Skin epidermis (tissue), 12 donors: ENCODE data around the gene TOR1B.
"Not testable (repeated sequence)": the region's sequence is repeated elsewhere in the genome, so short reads cannot be mapped to it uniquely, and the experiment has no call there.

ENCODE experiments used
- H3K27ac ChIP-seq, 21 experiments: fragments of 200-600 bp; sonication (generic) in 11 of 21; one replicate each; pipeline ENCODE4 v1.5.0; 2020; ENCODE audit warnings: mild to moderate bottlenecking in 3 of 21, inconsistent platforms in 2 of 21, moderate library complexity in 2 of 21
- H3K4me3 ChIP-seq, 7 experiments: fragments of 200-600 bp; sonication (generic) in 2 of 7; one replicate each; pipeline ENCODE4 v1.5.0; 2020; ENCODE audit warnings: inconsistent platforms in 2 of 7, mild to moderate bottlenecking in 2 of 7, moderate library complexity in 1 of 7

The TOR1B gene

GRCh38 chr9:129774791-129775447, 28.1 kb upstream of the TOR1B start:
- H3K4me3 ChIP-seq, result no peak overlapping the region
- peak overlapping the region in 2 of 21 experiments; percentile 0 to 45 for H3K27ac ChIP-seq

DNA sequence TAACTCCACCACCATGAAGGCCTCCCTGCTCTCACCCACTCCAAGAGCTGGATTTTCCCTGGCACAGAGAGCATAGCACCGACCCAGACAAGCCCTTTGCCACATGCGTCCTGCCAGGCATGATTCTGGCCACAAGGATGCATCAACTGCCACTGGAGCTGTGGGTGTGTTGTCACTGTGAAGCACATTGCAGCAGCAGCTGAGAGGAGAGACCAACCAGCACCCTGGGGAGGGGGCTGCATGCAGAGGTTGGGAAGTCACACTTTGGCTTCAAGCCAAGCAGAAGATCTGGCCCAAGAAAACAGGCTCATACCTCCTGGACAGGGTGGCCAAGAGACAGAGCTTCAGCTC, 27.6 kb upstream of the TOR1B start:
- no peak overlapping the region for H3K4me3 ChIP-seq
- peak overlapping the region in 2 of 21 experiments; percentile 0 to 45 for H3K27ac ChIP-seq

DNA sequence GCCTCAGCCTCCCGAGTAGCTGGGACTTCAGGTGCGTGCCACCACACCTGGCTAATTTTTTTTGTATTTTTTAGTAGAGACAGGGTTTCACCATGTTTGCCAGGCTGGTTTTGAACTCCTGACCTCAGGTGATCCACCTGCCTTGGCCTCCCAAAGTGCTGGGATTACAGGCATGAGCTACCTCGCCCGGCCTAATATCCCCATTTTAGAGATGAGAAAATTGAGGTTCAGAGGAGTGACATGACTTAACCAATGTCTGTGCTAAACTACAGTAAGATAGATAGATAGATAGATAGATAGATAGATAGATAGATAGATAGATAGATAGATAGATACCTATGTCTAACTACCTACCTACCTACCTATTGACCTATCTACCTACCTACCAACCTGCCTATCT, 26.9 kb upstream of the TOR1B start:
- peak overlapping the region in 5 of 21 experiments; percentile 42 to 84 (median 75) for H3K27ac ChIP-seq
- not testable (repeated sequence) for H3K4me3 ChIP-seq

DNA sequence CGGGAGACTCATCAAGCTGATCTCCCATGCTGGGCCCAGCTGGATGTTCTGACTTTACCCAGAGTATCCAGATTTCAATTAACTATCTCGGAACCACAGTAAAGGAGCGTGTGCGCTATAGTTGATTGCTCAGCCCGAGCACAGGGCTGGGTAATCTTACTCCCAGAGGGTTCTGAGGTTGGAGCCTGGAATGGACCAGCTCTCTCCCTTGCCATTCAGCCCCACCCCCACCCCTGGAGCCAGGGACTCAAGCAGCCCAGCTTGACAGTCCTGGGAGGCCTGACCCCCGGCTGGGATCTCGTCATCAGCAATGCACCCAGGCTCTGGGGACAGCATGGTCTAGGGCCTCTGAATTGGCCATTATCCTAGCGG, 26.4 kb upstream of the TOR1B start:
- Histone ChIP-seq H3K27ac (peak overlapping the region in 16 of 21 experiments; percentile 10 to 84 (median 51)), H3K4me3 (no peak overlapping the region)

GRCh38 chr9:129776938-129777768, 25.8 kb upstream of the TOR1B start:
- H3K4me3 ChIP-seq, result no peak overlapping the region
- H3K27ac ChIP-seq, result peak overlapping the region in 18 of 21 experiments; percentile 10 to 84 (median 52)

DNA sequence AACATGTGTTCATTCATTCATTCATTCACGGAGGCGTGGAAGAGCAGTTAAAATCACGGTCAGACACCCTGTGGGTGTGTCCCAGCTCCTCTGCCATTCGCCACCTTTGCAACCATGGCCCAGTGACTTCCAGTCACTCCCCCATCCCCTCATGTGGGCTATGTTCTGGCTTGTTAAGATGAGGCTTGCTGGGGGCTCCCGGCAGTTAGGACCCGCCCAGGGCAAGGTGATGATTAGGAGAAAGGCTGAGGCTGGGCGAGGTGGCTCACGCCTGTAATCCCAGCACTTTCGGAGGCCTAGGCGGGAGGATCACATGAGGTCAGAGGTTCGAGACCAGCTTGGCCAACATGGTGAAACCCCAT, 25.2 kb upstream of the TOR1B start:
- H3K4me3 ChIP-seq, result no peak overlapping the region
- H3K27ac ChIP-seq, result peak overlapping the region in 12 of 21 experiments; percentile 3 to 84 (median 48)

DNA sequence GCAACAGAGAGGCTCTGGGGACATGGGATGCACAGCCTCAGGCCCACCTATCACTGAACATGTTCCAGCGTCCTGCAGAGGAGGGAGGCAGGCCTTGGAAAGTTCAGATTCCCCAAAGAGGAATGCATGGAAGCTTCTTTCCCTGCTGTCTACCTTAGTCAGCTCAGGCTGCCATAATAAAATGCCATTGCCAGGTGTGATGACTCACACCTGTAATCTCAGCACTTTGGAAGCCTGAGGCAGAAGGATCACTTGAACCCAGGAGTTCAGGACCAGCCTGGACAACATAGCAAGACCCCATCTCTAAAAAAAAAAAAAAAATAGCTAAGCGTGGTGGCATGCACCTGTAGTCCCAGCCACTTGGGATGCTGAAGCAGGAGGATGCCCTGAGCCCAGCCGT, 24.5 kb upstream of the TOR1B start:
- no peak overlapping the region for H3K4me3 ChIP-seq
- peak overlapping the region in 1 of 21 experiments; percentile 71 for H3K27ac ChIP-seq

DNA sequence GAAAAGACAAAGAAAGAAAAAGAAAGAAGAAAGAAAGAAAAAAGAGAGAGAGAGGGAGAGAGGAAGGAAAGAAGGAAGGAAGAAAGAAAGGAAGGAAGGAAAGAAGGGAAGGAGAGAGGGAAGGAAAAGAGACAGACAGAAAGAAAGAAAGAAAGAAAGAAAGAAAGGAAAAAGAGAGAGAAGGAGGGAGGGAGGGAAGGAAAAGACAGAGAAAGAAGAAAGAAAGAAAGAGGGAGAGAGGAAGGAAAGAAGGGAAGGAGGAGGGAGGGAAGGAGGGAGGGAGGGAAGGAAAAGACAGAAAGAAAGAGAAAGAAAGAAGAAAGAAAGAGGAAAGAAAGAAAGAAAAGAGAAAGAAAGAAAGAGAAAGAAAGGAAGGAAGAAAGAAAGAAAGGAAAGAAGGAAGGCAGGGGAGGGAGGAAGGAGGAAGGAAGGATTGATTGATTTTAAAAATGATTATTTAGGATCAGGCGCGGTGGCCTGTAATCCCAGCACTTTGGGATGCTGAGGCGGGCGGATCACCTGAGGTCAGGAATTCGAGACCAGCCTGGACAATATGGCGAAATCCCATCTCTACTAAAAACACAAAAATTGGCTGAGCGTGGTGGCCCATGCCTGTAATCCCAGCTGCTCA, 23.3 kb upstream of the TOR1B start:
- no peak overlapping the region for H3K4me3 ChIP-seq

DNA sequence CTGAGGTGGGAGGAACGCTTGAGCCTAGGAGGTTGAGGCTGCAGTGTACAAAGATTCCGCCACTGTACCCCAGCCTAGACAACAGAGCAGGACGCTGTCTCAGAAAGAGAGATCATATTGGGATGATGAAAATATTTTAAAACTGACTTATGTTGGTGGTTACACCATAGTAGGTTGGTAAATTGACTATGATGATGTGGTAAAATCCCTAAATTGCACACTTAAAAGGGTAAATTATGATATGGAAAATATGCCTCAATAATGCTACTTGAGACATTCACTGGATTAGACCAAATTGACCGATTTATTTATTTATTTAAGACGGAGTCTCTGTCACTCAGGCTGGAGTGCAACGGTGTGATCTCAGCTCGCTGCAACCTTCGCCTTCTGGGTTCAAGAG, 21.9 kb upstream of the TOR1B start:
- Histone ChIP-seq H3K27ac (no peak overlapping the region), H3K4me3 (no peak overlapping the region)

More for the DNA sequence above, 23.3 kb upstream of the TOR1B start:
- no peak overlapping the region for H3K27ac ChIP-seq

DNA sequence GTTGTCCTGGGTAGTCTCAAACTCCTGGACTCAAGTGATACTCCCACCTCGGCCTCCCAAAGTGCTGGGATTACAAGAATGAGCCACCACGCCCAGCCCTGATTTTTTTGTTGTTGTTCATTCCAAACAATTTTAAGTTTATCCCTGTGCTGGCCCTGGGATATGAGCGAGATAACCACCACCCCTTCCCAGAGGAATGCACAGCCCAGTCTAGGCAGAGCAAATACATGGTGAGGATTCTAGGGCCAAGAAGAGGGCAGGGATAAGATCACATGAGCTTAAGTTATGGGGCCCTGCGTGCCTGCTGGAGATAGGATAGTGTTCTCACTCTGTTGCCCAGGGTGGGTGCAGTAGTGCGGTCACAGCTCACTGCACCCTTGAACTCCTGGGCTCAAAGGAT, 21.0 kb upstream of the TOR1B start:
- no peak overlapping the region for H3K27ac ChIP-seq
- H3K4me3 ChIP-seq, result no peak overlapping the region

GRCh38 chr9:129783516-129784361, 19.2 kb upstream of the TOR1B start:
- H3K27ac ChIP-seq, result no peak overlapping the region
- H3K4me3 ChIP-seq, result no peak overlapping the region

- H3K4me3 ChIP-seq, result not testable (repeated sequence)
Measured at GRCh38 chr9:129784970-129785369, 18.0 kb upstream of the TOR1B start.

GRCh38 chr9:129785866-129786265, 17.1 kb upstream of the TOR1B start:
- no peak overlapping the region for H3K27ac ChIP-seq
- no peak overlapping the region for H3K4me3 ChIP-seq

More at GRCh38 chr9:129784970-129785369, 18.0 kb upstream of the TOR1B start:
- H3K27ac ChIP-seq, result not testable (repeated sequence)

DNA sequence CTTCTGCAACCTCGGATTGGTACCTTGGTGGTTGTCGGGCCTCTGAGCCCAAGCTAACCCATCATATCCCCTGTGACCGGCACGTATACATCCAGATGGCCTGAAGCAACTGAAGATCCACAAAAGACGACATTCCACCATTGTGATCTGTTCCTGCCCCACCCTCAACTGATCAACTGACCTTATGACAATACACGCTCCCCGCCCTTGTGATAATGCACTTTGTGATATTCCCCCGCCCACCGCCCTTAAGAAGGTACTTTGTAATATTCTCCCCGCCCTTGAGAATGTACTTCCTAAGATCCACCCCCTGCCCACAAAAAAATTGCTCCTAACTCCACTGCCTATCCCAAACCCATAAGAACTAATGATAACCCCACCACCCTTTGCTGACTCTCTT, 16.5 kb upstream of the TOR1B start:
- H3K4me3 ChIP-seq, result no peak overlapping the region
- H3K27ac ChIP-seq, result no peak overlapping the region

GRCh38 chr9:129794549-129794948, 8.4 kb upstream of the TOR1B start:
- Histone ChIP-seq H3K4me3 (no peak overlapping the region), H3K27ac (no peak overlapping the region)

DNA sequence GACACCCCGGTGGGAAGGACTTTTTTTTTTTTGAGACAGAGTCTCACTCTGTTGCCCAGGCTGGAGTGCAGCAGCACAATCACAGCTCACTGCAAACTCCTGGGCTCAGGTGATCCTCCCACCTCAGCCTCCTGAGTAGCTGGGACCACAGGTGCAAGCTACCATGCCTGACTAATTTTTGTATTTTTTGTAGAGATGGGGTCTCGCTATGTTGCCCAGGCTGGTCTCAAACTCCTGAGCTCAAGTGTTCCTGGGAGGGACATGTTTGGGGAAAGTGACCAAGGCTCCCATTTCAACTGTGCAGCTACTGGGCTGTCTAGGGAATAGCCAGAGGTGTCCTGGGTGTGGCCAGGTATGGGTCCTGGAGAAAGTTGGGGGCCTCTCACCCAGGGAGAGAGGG, 7.0 kb upstream of the TOR1B start:
- H3K27ac ChIP-seq, H3K4me3 ChIP-seq: not testable (repeated sequence)

GRCh38 chr9:129798973-129799372, 4.0 kb upstream of the TOR1B start:
- Histone ChIP-seq H3K4me3 (no peak overlapping the region), H3K27ac (no peak overlapping the region)

GRCh38 chr9:129801504-129801903, 1.5 kb upstream of the TOR1B start:
- H3K4me3 ChIP-seq, result no peak overlapping the region
- H3K27ac ChIP-seq, result no peak overlapping the region

DNA sequence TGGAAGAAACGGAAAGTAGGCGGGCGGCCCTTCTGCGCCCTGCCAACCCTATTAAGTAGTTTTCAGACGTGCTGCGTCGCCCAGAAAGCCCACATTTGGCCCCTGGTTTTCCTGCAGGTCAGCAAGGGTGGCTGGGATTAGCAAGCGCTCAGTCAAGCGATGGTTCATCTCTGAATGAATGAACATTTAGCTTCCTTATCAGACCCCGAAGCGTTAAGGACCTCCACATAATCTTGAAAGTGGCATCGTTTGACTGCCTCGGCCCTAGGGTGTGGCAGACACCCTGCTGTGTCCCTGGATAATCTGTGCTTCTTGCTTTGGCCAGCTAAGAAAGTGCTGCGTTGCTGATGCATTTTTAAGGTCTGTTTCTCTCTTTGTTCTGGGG, 684 bp downstream of the TOR1B start:
- Histone ChIP-seq H3K4me3 (peak overlapping the region; percentile 47 to 98 (median 90)), H3K27ac (peak overlapping the region in 20 of 21 experiments; percentile 65 to 89 (median 84))

- H3K4me3 ChIP-seq, result no peak overlapping the region
- no peak overlapping the region for H3K27ac ChIP-seq
Measured at GRCh38 chr9:129806061-129806460, 3.1 kb downstream of the TOR1B start.
